HG03175 (cell line): ENCODE results near the gene ATP6AP1.
"Not testable (repeated sequence)": the region's sequence is repeated elsewhere in the genome, so short reads cannot be mapped to it uniquely, and the experiment has no call there.

ENCODE experiments used
- ATAC-seq: cut with Tn5 transposase; IDR thresholded peaks from one replicate; pipeline ENCODE4 v1.9.1; 2021; ENCODE audit warnings: mild to moderate bottlenecking, moderate library complexity; ENCODE audit not compliant: unreplicated experiment

ATP6AP1 gene

GRCh38 chrX:154399527-154400368 is 28.7 kb upstream of the ATP6AP1 start:
- ATAC-seq = no peak

GRCh38 chrX:154400369-154400817 is 28.1 kb upstream of the ATP6AP1 start:
- ATAC-seq = not testable (repeated sequence)

GRCh38 chrX:154401045-154401799 is 27.3 kb upstream of the ATP6AP1 start:
- ATAC-seq = no peak

GRCh38 chrX:154401918-154402621 is 26.4 kb upstream of the ATP6AP1 start:
- no peak for ATAC-seq

GRCh38 chrX:154402622-154403127 is 25.8 kb upstream of the ATP6AP1 start:
- no peak for ATAC-seq

- ATAC-seq = no peak
Measured at GRCh38 chrX:154403192-154403591, 25.3 kb upstream of the ATP6AP1 start.

GRCh38 chrX:154403858-154404257 is 24.6 kb upstream of the ATP6AP1 start:
- no peak for ATAC-seq

GRCh38 chrX:154404625-154405192 is 23.8 kb upstream of the ATP6AP1 start:
- ATAC-seq = no peak

GRCh38 chrX:154408659-154409221 is 19.7 kb upstream of the ATP6AP1 start:
- ATAC-seq = no peak

- ATAC-seq = no peak
Measured at GRCh38 chrX:154409222-154409871, 19.1 kb upstream of the ATP6AP1 start, which contains the start of gene DNASE1L1. DNASE1L1 (minus strand) TSS chrX:154409254; CDS start chrX:154405568, 3,686 bp downstream.

- peak; percentile 62 for ATAC-seq
Measured at GRCh38 chrX:154411981-154412340, 16.5 kb upstream of the ATP6AP1 start.

GRCh38 chrX:154412468-154412867 is 16.0 kb upstream of the ATP6AP1 start:
- ATAC-seq = no peak

- no peak for ATAC-seq
Measured at GRCh38 chrX:154413142-154413541, 15.3 kb upstream of the ATP6AP1 start.

- no peak for ATAC-seq
Measured at GRCh38 chrX:154417157-154417556, 11.3 kb upstream of the ATP6AP1 start.

- ATAC-seq = no peak
Measured at GRCh38 chrX:154419189-154419588, 9.3 kb upstream of the ATP6AP1 start.

GRCh38 chrX:154419688-154420401 is 8.6 kb upstream of the ATP6AP1 start:
- ATAC-seq = no peak

GRCh38 chrX:154420402-154420756 is 8.1 kb upstream of the ATP6AP1 start:
- ATAC-seq = no peak

GRCh38 chrX:154426916-154427770 is 1.3 kb upstream of the ATP6AP1 start:
- no peak for ATAC-seq
